GM23338 (cell line): ENCODE measurements around the gene NPHP4.

Source experiments
- EZH2 ChIP-seq: fragments of 200-600 bp; sonication (generic); IDR thresholded peaks from one replicate; pipeline ENCODE4 v1.8.0; 2017; ENCODE audit warnings: antibody characterized with exemption, mild to moderate bottlenecking, low read depth; ENCODE audit not compliant: unreplicated experiment
- EZH2phosphoT487 ChIP-seq: fragments of 200-600 bp; sonication (generic); IDR thresholded peaks from one replicate; pipeline ENCODE4 v1.8.1; 2018; ENCODE audit warnings: antibody characterized with exemption; ENCODE audit not compliant: unreplicated experiment
- POLR2AphosphoS5 ChIP-seq: IDR thresholded peaks from 2 replicates; pipeline ENCODE4 v1.6.1; 2016; ENCODE audit warnings: antibody characterized with exemption, low read depth
- STAT1 ChIP-seq: IDR thresholded peaks from one replicate; pipeline ENCODE4 v1.6.1; 2016; ENCODE audit warnings: antibody characterized with exemption; ENCODE audit not compliant: unreplicated experiment
- TF ChIP-seq, protein P1 (sequence below), 2 experiments: fragments of 200-600 bp in 1 of 2; sonication (generic) in 1 of 2; conservative IDR thresholded peaks; 2 replicates each; pipeline versions ENCODE4 v1.5.1 to v1.6.1; 2016 to 2017; ENCODE audit warnings: antibody characterized with exemption in 2 of 2, low read depth in 2 of 2, mild to moderate bottlenecking in 2 of 2, moderate library complexity in 1 of 2

DNA sequence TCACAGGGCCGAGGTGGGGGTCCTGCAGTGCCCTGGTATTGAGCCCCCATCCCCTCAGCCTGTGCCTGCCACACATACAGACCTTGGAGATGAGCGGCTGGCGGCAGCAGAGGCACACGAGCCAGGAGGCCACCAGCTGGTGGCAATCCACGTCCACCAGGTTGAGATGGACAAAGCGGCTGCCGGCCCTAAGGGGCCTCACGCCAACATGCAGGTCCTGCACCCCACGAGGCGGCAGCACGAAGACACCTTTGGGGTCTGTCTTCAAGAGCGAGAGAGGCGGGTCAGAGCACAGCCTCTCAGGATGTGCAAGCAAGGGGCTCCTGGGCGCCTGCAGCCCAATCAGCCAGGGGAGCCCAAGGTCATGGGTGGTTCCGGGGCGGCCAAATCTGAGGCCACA, 128.0 kb downstream of the NPHP4 start:
- TF ChIP-seq, protein P1, sequence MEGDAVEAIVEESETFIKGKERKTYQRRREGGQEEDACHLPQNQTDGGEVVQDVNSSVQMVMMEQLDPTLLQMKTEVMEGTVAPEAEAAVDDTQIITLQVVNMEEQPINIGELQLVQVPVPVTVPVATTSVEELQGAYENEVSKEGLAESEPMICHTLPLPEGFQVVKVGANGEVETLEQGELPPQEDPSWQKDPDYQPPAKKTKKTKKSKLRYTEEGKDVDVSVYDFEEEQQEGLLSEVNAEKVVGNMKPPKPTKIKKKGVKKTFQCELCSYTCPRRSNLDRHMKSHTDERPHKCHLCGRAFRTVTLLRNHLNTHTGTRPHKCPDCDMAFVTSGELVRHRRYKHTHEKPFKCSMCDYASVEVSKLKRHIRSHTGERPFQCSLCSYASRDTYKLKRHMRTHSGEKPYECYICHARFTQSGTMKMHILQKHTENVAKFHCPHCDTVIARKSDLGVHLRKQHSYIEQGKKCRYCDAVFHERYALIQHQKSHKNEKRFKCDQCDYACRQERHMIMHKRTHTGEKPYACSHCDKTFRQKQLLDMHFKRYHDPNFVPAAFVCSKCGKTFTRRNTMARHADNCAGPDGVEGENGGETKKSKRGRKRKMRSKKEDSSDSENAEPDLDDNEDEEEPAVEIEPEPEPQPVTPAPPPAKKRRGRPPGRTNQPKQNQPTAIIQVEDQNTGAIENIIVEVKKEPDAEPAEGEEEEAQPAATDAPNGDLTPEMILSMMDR (conservative IDR thresholded peaks at IDR 0.05; ENCODE audit: low read depth in 2 of 2), result no peak
- no peak for TF ChIP-seq STAT1
- no peak for TF ChIP-seq EZH2
- no peak for TF ChIP-seq POLR2AphosphoS5
- no peak for TF ChIP-seq EZH2phosphoT487
